Karpas-422 (cell line): ENCODE measurements around the gene NOD1. TPM values are rescaled to one million over a fixed set of nuclear protein-coding genes. Genes with fewer than 3 reads are reported as not detected.

Experiments
- DNase-seq: peaks from one replicate; pipeline ENCODE4 v3.0.0-alpha.2; 2015
- H2AFZ ChIP-seq: fragments of 200-600 bp; sonication (generic); 2 replicates; pipeline ENCODE4 v1.6.1; 2014; ENCODE audit warnings: antibody characterized with exemption, low read length, mixed read lengths
- H3K27ac ChIP-seq: fragments of 200-600 bp; sonication (generic); 2 replicates; pipeline ENCODE4 v1.5.1; 2014; ENCODE audit warnings: mild to moderate bottlenecking, low read length, moderate library complexity
- H3K27me3 ChIP-seq: fragments of 200-600 bp; sonication (generic); 2 replicates; pipeline ENCODE4 v1.6.1; 2014; ENCODE audit warnings: low read length, mixed read lengths
- H3K36me3 ChIP-seq: fragments of 200-600 bp; sonication (generic); 2 replicates; pipeline ENCODE4 v1.6.1; 2014; ENCODE audit warnings: low read length, mixed read lengths; ENCODE audit not compliant: insufficient read depth
- H3K4me1 ChIP-seq: fragments of 200-600 bp; sonication (generic); 2 replicates; pipeline ENCODE4 v1.6.1; 2014; ENCODE audit warnings: mild to moderate bottlenecking, low read length, mixed read lengths
- H3K4me2 ChIP-seq: fragments of 200-600 bp; sonication (generic); 2 replicates; pipeline ENCODE4 v1.6.1; 2014; ENCODE audit warnings: low read length, low read depth, mild to moderate bottlenecking; ENCODE audit not compliant: poor library complexity, severe bottlenecking
- H3K4me3 ChIP-seq: fragments of 200-600 bp; sonication (generic); 2 replicates; pipeline ENCODE4 v1.5.1; 2014; ENCODE audit warnings: mild to moderate bottlenecking, antibody characterized with exemption, low read length, mixed read lengths
- H3K79me2 ChIP-seq: fragments of 200-600 bp; sonication (generic); 2 replicates; pipeline ENCODE4 v1.6.1; 2014; ENCODE audit warnings: mild to moderate bottlenecking, low read length, mixed read lengths
- H3K9ac ChIP-seq: fragments of 200-600 bp; sonication (generic); 2 replicates; pipeline ENCODE4 v1.6.0; 2014; ENCODE audit warnings: low read length
- H3K9me2 ChIP-seq: fragments of 200-600 bp; sonication (generic), shearing (Covaris generic); replicated peaks from 2 replicates; pipeline ENCODE4 v1.6.0; 2014; ENCODE audit warnings: mild to moderate bottlenecking, low read length, moderate library complexity; ENCODE audit not compliant: insufficient read depth
- H3K9me3 ChIP-seq: fragments of 300-700, 200-600 bp; sonication (generic); 2 replicates; pipeline ENCODE4 v1.6.1; 2014; ENCODE audit warnings: low read length, mixed read lengths
- H4K20me1 ChIP-seq: fragments of 200-600 bp; sonication (generic); 2 replicates; pipeline ENCODE4 v1.6.1; 2014; ENCODE audit warnings: mild to moderate bottlenecking, antibody characterized with exemption, low read length, low read depth; ENCODE audit not compliant: insufficient read depth
- total RNA-seq: library from RNA; depleted of rRNA; stranded (reverse); fragments of >200 nt; shearing (Covaris generic); gene quantifications from 2 replicates; pipeline ENCODE4 v1.2.3, GENCODE V29; 2014; ENCODE audit warnings: low replicate concordance

NOD1 gene
- total RNA-seq, 1 experiment from 2014 or later = 4.5 TPM

DNA sequence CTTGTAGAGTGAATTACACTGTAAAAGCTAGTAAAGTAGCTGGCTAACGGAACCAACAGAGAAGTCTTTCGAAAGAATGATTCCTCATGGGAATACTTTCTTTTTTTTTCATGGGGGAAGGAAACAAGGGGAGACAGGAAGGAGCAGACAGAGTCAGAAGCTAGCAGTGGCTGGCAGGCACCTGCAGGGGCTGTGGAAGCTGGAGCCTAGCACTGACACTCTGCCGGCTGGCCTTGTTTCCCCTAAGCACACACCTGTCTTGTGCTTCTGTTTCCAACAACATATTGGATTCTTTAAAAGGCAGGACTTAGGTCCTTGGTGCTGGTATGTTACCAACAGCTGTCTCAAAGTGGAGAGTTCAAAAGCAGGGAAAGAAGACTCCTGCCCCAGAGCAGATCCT lies 24.7 kb downstream of the NOD1 start:
- no peaks in the 10 kb centered on the region for H3K79me2 ChIP-seq
- no peak overlapping the region for H3K4me3 ChIP-seq
- H2AFZ ChIP-seq = no peak overlapping the region
- H3K4me2 ChIP-seq = no peak overlapping the region
- H3K27ac ChIP-seq = no peak overlapping the region
- H3K9ac ChIP-seq = no peak overlapping the region
- H3K27me3 ChIP-seq = no peaks in the 10 kb centered on the region
- H3K36me3 ChIP-seq = no peaks in the 10 kb centered on the region
- DNase-seq = no peak
- H3K9me3 ChIP-seq = no peaks in the 10 kb centered on the region
- H4K20me1 ChIP-seq = no peaks in the 10 kb centered on the region
- no peaks in the 10 kb centered on the region for H3K9me2 ChIP-seq
- no peaks in the 10 kb centered on the region for H3K4me1 ChIP-seq

DNA sequence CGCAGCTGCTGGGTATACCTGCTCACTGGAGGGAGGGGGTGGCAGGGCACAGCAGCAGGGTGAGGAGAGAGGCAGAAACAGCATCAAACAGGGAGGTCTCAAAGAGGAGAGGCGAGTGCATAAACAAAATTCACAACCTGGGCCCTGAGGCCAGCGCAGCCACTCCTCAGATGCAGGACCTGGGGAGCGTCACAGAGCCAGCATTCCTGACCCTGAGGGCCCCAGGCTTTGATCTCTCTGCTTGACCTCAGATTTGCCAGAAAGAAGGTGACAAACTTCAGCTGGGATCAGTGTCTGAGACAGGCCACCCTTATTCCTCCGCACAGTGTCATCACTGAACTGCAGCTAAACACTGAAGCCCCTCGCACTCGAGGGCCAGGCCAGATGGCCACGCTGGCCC lies 25.6 kb downstream of the NOD1 start:
- no peak overlapping the region for H3K9ac ChIP-seq
- no peaks in the 10 kb centered on the region for H3K9me3 ChIP-seq
- H3K27me3 ChIP-seq = no peaks in the 10 kb centered on the region
- no peak overlapping the region for H2AFZ ChIP-seq
- no peak overlapping the region for H3K27ac ChIP-seq
- no peak overlapping the region for H3K4me3 ChIP-seq
- H3K9me2 ChIP-seq = no peaks in the 10 kb centered on the region
- no peaks in the 10 kb centered on the region for H3K79me2 ChIP-seq
- H3K36me3 ChIP-seq = no peaks in the 10 kb centered on the region
- DNase-seq = no peak
- H3K4me1 ChIP-seq = no peaks in the 10 kb centered on the region
- no peaks in the 10 kb centered on the region for H4K20me1 ChIP-seq
- no peak overlapping the region for H3K4me2 ChIP-seq

DNA sequence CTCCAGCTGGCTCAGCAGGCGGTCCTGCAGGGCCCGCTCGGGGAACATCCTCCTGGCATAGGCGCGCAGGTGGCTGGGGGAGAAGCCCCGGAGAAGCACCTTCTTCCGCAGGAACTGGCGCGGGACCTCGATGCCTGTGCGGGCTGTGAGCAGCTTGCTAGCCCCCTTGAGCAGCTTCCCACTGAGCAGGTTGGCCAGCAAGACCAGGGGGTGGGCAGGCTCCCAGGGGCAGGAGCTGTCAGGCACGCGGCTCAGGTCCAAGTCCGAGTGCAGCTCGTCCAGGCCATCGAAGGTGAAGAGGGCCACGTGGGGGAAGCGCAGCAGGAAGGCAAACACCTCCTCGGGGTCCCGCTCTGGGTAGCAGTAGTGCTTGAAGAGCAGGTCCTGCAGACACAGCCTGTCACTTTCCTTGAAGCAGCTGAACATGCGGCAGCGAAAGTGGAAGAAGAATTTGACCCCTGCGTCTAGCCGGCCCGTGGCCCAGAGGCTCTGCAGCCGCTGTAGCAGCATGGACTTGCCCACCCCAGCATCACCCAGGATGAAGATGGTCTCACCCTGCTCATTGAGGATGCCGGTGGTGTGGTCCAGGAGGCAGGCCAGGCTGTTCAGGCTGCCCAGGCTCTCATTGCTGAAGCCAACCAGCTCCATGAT lies 26.2 kb downstream of the NOD1 start:
- Histone ChIP-seq H3K27ac (no peak overlapping the region), H3K9me2 (no peaks in the 10 kb centered on the region), H3K27me3 (no peaks in the 10 kb centered on the region), H3K9me3 (no peaks in the 10 kb centered on the region), H3K4me2 (no peak overlapping the region), H3K4me1 (no peaks in the 10 kb centered on the region), H2AFZ (no peak overlapping the region), H3K9ac (no peak overlapping the region), H3K79me2 (no peaks in the 10 kb centered on the region), H3K36me3 (no peaks in the 10 kb centered on the region), H4K20me1 (no peaks in the 10 kb centered on the region), H3K4me3 (no peak overlapping the region)
- DNase-seq = no peak

DNA sequence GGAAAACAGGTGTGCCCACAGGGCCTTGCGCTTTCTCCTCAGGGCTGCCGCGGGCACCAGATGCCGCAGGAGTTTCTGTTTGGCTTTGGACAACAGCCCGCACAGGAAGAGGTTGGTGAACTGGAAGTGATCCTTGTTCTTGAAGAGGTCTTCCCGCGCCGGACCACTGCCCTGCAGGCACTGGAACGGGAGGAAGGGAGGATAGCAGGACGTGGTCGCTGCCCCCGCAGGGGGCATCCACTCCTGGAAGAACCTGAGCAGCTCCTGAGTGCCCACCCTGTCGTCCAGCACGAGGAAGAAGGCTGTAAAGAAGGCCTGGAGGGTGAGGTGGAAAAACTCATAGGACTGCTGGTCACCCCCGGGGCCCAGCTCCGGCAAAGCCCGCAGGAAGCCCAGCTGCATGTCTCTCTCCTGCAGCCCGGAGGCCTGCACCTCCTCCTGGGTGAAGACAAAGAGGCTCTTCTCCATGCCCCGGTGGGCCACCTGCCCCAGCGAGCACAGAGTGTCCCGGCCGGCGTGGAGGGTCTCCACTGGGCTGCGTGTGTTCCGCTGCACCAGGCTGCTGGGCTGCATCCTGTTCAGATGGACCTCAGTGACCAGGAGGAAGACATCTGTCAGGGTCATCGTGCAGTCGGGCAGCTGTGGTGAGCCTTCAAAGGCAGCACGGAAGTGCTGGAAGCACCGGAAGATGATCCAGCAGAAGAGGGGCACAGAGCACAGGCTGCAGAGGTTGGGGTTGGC lies 26.9 kb downstream of the NOD1 start:
- Histone ChIP-seq H3K36me3 (no peaks in the 10 kb centered on the region), H3K9me3 (no peaks in the 10 kb centered on the region), H3K27ac (no peak overlapping the region), H3K4me1 (no peaks in the 10 kb centered on the region), H3K27me3 (no peaks in the 10 kb centered on the region), H3K4me3 (no peak overlapping the region), H3K9me2 (no peaks in the 10 kb centered on the region), H3K79me2 (no peaks in the 10 kb centered on the region), H3K9ac (no peak overlapping the region), H2AFZ (no peak overlapping the region), H4K20me1 (no peaks in the 10 kb centered on the region), H3K4me2 (no peak overlapping the region)
- DNase-seq = no peak

DNA sequence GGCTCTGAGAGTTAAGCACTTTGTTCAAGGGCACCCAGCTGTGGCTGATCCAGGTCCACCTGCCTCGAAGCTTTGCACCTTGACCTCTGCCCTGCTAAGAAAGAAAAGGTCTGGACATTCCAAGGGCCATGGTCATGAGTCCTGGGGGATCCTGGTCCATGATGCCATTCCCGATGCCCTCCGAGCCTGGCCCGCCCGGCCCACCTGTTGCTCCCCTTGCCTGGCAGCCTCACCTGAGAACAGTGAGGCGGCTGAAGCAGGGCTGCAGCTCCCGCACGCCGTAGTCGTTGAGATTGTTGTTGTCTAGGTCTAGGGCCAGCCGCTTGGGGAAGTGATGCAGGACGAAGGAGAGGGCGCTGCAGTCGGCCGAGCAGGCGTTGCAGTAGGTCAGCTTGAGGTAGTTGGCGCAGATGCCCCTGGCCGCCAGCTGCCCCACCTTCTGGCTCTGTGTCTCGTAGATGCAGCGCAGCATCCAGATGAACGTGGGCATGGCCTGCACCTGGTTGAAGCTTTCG lies 27.5 kb downstream of the NOD1 start:
- H3K4me1 ChIP-seq = peaks cover 3% of the 10 kb centered on the region
- no peaks in the 10 kb centered on the region for H3K36me3 ChIP-seq
- H3K9me3 ChIP-seq = no peaks in the 10 kb centered on the region

DNA sequence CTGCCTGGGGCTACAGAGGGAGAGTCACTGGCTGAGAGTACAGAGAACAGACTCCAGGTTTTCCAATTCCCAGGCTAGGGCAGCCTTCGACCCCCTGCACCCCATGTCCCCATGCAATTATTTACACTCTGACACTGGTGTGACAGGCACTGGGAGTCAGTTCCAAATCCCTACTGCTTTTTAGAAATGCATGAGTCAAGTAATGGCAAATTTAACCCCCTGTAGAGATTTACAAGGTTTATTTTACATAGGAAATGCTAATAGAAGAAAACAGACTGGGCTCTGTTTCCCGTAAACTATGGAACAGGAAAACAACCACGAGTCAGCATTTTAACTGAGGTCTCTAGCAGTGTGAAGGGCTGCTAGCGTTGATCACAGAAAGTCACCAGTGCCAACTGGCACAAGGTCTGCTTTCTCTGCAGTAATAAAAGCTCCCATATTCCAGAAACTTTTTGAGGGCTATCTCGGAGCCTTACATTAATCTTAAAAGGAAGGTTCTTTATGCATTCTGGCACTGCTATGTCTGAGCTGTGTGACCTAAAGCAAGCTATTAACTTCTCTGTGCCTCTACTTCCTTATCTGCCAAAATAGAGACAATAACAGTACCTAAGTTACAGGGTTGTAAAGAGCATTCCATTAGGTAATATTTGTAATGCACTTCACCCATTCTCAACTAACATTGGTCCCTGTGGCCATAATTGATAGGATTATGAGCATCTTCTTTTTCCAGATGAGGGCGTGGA lies 28.2 kb downstream of the NOD1 start:
- no peak overlapping the region for H3K4me3 ChIP-seq
- H3K27ac ChIP-seq = no peak overlapping the region
- no peaks in the 10 kb centered on the region for H3K36me3 ChIP-seq

More for the DNA sequence above, 27.5 kb downstream of the NOD1 start:
- Histone ChIP-seq H4K20me1 (no peaks in the 10 kb centered on the region), H3K27ac (no peak overlapping the region), H3K9me2 (no peaks in the 10 kb centered on the region), H3K4me3 (no peak overlapping the region), H3K79me2 (no peaks in the 10 kb centered on the region), H3K27me3 (no peaks in the 10 kb centered on the region), H3K9ac (no peak overlapping the region), H2AFZ (no peak overlapping the region), H3K4me2 (no peak overlapping the region)
- no peak for DNase-seq

DNA sequence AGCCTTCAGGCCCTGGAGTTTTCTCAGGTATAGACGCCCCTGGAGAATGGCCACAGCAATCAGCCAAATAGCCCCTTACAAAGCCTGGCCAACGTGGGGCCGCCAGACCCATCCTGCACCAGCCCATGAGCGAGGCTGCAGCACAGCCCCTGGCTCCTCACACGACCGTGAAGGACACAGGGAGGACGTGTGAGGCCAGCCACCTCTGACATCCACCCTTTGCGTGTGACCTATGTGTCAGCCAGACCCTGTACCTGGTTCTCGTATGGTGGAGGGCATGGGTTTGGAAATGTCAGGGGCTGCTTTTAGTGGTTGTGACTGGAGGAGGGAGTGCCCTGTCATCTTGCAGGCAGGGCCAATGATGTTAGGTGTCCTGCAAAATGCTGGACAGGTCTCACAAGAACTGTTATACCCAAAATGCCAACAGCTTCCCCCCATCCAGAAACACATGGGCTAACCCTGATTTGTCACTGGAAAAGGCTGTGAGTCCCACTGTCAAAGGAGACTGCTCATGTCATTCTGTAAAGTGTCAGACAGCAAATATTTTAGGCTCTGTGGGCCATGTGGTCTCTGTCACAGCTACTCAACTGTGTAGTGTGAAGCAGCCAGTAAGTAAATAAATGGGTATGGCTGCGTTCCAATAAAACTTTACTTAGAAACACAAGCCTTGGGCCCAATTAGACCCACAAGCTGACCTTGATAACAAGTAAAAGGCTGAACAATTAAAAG lies 30.0 kb downstream of the NOD1 start:
- Histone ChIP-seq H3K9me3 (no peaks in the 10 kb centered on the region), H3K4me1 (peaks cover 8% of the 10 kb centered on the region), H3K27me3 (no peaks in the 10 kb centered on the region), H3K9me2 (no peaks in the 10 kb centered on the region), H3K9ac (no peak overlapping the region), H3K4me3 (no peak overlapping the region), H3K79me2 (no peaks in the 10 kb centered on the region), H2AFZ (no peak overlapping the region), H3K4me2 (no peak overlapping the region), H4K20me1 (no peaks in the 10 kb centered on the region), H3K36me3 (no peaks in the 10 kb centered on the region), H3K27ac (no peak overlapping the region)
- no peak for DNase-seq

More for the DNA sequence above, 28.2 kb downstream of the NOD1 start:
- H4K20me1 ChIP-seq = no peaks in the 10 kb centered on the region
- no peaks in the 10 kb centered on the region for H3K27me3 ChIP-seq
- peaks cover 8% of the 10 kb centered on the region for H3K4me1 ChIP-seq
- H3K9me2 ChIP-seq = no peaks in the 10 kb centered on the region
- H3K9ac ChIP-seq = no peak overlapping the region
- H3K9me3 ChIP-seq = no peaks in the 10 kb centered on the region
- H2AFZ ChIP-seq = no peak overlapping the region
- no peak for DNase-seq
- no peak overlapping the region for H3K4me2 ChIP-seq
- no peaks in the 10 kb centered on the region for H3K79me2 ChIP-seq
